HG02571 (cell line): ENCODE measurements around the gene SLC38A4.
"Not testable (repeated sequence)": the region's sequence is repeated elsewhere in the genome, so short reads cannot be mapped to it uniquely, and the experiment has no call there.

Source experiments
- ATAC-seq: cut with Tn5 transposase; IDR thresholded peaks from one replicate; pipeline ENCODE4 v1.9.1; 2021; ENCODE audit warnings: mild to moderate bottlenecking, moderate library complexity; ENCODE audit not compliant: unreplicated experiment

The SLC38A4 gene

DNA sequence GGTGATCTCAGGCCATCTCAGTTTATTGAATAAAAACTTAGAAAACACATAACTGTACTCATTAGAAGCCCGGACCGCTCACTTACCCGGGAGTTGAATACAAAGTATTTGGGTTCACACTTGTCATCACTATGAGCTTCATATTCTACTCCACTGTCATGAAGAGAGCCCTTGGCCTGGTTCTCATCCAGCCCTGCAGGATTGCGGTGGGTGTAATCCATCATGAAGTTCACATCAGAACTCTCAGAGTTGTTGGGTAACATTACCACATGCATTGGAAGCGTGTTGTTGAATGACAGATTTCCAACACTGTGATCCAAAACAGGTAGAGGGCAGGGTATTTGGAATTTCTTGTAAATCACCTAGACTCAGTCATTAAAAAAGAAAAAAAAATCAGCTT, 47.4 kb downstream of the SLC38A4 start:
- no peak for ATAC-seq

DNA sequence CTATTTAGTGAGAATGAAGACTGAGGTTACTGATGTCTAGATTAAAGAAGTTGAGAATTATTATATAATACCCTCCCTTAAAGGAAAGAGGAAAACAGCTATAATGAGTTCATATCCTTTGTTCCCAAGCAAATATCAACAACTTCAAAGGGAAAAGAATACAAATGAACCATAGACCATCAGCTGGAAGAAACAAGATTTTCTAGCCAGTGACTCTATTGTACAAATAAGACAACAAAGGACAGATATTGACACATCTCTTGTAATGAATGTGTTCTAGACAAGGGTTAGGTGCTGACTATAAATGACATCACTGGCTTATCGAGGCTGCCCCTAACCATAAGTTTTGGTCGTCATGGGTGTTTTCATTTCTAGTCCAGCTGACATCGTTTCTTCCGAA, 48.2 kb downstream of the SLC38A4 start:
- no peak for ATAC-seq

DNA sequence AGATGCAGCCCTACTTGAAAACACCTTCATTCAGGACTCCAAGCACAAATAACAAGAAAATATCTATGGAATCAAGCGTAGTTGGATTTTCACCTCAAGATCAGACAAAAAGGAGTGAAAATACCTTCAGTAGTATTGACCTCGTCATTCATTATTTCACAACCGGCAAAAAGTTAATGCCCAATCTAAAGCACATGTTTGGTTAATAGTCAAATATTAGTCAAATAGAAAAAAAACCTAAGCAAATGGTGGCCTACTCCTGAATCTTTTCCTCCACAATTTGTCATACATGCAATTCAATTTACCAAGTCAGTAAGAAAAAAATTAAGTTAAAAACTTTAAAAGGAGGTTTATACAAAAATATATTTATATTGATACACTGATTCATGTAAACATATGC, 50.0 kb downstream of the SLC38A4 start:
- no peak for ATAC-seq

DNA sequence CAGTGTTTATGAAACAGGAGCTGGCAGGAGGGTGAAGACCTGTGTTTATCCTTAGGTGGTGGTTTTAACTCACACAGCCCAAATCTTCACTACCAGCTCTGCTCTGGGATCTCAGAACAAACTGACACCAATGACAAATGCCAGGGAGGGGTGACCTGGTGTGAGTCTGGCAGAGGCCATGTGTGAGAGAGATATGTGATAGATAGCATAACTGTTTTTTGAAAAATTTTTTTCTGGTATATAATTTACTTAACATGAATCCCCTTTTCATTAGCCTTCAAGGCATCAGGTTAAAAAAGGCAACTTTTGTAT, 51.5 kb downstream of the SLC38A4 start:
- ATAC-seq, result no peak

DNA sequence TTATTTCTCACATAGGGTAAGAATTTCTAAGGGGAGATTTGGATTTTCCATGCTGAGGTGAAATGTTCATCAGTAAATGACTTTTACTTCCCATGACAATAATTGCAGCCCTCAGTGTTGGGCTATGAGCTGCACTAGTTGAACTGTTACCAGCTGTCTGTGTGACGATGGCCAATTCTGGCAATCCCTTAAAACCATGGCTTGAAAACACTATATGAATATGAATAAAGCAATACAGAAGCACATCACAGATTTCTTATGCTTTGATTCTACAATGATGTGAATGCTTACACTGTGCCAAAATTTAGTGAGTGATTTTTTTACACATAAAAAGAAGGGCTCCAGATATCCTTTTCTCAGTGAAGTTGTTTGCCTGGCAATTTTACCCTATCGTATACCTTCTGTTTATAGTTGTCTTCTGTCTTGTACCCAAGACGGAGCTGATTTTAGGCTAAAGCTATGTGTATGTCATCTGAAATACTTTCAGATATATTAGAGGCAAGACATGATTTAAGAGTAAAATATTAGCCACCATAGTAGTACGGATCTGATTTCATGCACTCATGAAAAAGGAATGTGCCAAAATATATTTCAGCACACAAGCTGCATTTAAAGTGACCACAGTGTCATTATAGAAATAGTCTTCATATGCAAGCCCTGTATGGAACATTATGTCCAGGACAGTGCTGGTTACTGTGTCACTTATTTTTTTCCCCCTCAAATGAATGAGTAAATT, 52.0 kb downstream of the SLC38A4 start:
- ATAC-seq, result no peak

DNA sequence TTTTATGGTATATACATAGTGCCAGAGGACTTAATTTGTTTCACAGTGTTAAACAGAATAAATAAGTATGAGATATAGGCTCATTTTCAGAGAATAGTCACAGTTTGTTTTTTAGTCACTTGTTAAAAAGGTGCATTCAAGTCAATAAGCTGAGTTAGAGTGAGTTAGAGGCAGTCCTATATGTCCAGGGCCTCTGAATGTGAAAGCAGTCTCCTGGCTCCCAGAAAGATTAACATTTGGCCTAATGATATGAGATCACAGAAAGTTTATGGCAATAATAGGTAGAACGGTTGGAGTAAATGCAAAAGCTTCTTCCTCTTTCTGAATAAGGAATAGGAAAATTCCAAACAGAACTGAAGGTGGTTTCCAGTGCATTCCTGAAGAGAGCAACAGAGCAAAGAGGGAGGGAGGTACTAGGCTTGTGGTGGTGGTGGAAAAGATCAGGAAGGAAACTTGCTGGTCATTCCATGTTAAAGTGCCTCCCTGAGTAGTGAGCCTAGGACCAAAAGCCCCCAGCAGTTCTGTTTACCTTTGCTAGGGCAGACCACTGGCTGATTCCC, 54.4 kb downstream of the SLC38A4 start:
- ATAC-seq, result no peak

DNA sequence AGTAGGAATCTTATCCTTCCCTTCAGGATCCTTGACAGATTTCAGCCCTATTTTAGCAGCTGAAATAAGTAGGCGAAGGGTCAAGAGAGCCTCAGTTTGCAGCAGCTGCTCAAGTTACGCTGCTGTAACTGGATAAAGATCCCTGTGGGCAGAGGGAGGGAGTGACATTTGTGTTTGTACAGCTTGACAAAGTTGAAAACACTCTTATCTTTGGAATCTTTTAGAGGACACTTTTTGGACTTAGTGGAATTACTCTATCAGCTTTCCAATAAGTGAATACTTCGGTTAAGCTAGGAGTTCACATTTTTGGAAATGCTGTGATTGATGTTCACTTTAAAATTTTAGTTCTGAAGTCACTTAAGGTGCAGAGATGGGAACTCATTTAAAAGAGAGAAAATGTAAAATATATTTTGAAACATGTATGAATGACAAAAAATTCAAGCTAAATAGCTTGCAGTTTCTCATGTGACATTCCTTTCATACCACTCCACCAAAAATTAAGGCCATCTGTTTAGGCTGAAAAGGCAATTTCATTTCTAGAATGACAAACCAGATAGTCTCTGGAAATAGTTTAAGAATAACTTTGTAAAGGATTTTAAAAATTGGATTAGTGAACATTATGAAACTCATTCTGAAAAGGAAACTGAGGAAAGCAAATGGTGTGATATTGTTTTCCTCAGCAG, 55.2 kb downstream of the SLC38A4 start:
- ATAC-seq, result no peak

DNA sequence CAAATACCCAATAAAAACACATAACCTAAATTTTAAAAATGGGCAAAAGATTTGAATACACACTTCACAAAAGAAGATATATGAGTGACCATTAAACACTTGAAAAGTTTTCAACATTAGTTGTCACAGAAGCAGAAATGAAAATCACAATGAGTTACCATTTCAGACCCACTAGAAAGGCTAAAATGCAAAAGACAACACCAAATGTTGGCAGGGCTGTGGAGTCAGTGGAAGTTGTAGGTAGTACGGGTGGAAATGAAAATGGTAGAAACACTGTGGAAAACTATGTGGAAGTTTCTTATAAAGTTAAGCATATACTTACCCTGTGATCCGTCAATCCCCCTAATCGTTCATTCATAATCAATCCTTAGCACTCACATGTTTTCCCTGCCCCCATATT, 61.8 kb downstream of the SLC38A4 start:
- no peak for ATAC-seq

DNA sequence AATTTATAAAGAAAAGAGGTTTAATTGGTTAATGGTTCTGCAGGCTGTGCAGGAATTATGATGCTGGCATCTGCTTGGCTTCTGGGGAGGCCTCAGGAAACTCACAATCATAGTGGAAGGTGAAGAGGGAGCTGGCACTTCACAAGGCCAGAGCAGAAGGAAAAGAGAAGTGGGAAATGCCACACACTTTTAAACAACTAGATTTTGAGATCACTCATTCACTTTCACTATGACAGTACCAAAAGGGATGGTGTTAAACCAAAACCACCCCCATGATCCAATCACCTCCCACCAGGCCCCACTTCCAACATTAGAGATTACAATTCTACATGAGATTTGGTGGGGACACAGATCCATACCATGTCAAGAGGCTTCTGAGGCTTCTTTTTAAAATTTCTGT, 62.6 kb downstream of the SLC38A4 start:
- ATAC-seq, result no peak

DNA sequence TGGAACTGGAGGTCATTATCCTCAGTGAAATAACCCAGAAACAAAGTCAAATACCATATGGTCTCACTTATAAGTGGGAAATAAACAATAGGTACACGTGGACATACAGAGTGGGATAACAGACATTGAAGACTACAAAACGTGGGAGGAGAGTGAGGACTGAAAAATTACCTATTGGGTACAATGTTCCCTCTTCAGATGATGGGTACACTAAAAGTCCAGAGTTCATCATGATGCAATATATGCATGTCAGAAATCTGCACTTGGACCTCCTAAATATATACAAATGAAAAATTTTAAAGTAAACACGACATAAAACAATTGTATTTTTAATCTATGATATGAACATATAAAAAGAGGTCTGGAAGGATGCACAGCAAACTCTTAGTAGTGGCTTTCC, 71.2 kb downstream of the SLC38A4 start:
- ATAC-seq, result no peak

DNA sequence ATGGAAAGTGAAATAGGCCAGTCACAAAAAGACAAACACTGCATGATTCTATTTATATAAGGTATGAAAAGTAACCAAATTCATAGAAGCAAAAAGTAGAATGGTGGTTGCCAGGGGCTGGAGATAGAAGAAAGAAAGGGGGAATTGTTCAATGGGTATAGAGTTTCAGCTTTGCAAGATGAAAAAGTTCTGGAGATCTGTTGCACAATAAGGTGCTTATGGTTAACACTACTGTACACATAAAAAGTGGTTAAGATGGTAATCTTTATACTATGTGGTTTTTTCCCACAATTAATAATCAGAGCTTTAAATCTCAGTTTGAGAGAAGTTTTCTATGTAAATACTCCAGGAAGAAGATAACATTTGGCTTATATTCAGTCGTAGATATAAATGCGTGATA, 73.4 kb downstream of the SLC38A4 start:
- ATAC-seq, result no peak

DNA sequence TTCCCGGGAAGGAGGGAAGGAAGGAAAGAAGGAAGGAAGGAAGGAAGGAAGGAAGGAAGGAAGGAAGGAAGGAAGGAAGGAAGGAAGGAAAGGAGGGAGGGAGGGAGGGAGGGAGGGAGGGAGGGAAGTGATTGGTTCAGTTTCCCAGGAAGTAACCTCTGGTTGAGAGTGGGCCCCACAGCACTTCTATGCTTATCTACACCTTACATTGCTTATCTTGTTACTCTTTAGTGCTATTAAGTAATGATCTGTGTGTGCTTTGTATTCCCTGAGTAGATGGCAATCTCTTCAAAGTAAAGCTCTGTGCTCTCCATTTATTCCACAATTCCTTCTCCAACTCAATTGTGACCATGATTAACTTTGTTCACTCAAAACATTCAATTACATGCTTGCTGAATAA, 74.6 kb downstream of the SLC38A4 start:
- ATAC-seq, result no peak

DNA sequence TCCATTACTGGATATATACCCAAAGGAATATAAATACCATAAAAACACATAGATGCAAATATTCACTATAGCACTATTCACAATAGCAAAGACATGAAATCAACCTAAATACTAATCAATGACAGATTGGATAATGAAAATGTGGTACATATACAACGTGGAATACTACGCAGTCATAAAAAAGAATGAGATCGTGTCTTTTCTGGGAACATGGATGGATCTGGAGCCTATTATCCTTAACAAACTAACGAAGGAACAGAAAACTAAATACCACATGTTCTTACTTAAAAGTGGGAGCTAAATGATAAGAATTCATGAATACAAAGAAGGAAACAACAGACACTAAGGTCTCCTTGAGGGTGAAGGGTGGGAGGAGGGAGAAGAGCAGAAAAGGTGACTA, 76.5 kb downstream of the SLC38A4 start:
- ATAC-seq, result no peak

DNA sequence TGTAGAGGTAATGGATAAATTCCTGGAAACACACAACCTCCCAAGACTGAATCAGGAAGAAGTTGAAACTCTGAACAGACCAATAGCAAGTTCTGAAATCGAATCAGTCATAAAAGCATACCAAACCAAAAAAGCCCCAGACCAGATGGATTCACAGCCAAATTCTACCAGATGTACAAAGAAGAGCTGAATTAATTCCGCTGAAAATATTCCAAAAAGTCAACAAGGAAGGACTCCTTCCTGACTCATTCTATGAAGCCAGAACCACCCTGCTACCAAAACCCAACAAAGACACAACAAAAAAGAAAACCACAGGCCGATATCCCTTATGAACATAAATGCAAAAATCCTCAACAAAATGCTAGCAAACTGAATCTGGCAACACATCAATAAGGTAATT, 81.5 kb downstream of the SLC38A4 start:
- no peak for ATAC-seq

DNA sequence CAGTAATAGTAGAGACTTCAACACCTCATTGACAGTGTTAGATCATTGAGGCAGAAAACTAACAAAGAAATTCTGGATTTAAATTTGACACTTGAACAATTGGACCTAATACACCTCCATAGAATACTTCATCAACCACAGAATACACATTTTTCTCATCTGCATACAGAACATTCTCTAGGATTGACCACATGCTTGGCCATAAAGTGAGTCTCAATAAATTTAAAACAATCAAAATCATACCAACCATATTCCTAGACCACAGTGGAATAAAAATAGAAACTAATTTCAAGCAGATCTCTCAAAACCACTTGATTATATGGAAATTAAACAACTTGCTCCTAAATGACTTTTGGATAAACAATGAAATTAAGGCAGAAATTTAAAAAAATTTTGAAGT, 82.3 kb downstream of the SLC38A4 start:
- ATAC-seq, result no peak

DNA sequence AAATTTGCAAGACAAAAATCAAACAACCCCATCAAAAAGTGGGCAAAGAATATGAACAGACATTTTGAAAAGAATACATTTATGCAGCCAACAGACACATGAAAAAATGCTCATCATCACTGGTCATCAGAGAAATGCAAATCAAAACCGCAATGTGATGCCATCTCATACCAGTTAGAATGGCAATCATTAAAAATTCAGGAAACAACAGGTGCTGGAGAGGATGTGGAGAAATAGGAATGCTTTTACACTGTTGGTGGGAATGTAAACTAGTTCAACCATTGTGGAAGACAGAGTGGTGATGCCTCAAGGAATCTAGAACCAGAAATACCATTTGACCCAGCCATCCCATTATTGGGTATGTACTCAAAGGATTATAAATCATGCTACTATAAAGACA, 83.5 kb downstream of the SLC38A4 start:
- not testable (repeated sequence) for ATAC-seq

DNA sequence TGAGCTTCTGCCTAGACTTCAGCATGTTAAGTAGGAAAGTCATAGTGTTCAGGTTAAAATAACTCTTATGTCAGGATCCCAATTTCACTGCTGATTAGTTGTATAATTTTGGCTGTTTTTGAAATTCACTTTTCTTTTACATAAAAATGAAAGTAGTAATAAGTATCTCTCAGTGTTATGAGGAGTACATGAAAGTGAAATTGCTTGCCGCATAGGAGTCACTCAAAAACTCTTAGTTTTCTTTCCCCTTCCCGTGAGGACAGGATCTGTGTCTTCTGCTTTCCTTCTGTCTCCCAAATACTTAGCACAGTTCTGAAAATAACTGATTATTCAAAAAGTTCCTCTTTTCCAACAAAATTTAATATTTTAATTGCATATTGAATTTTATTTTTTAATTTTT, 100.5 kb downstream of the SLC38A4 start:
- no peak for ATAC-seq

DNA sequence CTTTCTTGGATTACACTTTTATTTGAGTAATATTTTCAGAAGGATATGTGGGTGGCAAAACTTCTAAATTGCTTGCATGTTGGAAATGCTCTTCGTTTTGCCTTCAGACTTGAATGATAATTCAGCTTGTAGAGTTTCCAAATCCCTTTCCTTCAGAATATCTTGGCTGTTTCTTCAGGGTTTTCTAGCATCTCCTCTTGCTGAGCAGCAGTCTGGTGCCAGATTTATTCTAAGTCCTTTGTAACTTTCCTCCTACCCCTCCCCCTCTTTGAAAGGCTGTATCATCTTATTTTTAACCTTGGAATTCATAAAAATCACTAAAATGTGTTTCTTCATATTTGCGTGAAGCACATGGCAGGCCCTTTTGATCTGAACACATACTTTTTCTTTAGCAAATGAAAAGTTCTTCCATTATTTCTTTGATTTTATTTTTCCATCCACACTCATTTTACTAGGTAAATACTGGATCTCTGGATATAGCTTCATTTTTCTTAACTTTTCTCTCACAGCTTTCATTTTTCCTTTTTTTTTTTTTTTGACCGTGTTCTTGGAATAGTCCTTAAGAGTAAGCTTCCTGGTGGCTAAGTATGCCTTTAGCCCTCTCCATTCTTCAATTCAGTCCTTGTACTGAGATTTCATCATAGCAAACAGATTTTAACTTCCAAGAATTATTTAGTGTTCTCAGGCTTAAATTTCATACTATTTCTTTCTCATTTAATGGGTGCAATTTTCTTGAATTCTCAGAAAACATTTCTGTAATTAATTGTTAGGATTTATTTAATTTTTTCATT, 102.0 kb downstream of the SLC38A4 start:
- no peak for ATAC-seq

DNA sequence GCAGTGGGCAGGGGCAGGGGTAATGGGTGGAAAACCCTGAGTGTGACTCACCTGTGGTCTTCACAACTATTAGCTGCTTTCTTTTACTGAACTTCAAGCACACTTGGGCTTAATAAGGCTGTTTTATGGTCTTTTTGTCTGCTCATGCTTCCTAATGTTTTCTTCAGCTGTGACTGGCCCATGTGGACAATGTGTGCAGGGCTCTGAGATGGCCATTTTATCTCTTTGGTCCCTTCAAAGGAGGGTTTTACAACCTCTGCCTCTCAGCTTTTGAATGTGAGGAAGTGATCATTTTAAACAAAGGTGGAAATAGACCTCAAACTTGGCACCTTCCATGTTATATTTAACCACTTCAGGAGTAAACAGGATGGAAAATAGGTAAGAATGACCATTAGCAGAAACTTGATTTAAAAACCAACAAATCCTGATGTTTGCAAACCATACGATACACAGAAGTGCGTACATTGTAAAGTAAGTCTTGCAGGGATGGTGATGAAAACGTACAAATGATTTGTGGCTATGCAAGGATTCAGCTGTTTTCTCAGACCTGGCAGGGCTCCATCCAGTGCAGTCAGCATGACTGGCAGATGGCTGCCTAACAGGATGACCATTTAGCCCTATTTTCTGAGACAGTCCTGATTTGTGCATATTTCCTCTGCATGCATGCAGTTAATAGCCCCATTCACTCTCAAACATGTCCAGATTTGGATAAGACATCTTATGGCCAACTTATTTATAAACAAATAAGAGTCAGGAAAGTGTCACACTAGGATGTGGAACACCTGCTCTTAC, 103.2 kb downstream of the SLC38A4 start:
- no peak for ATAC-seq

DNA sequence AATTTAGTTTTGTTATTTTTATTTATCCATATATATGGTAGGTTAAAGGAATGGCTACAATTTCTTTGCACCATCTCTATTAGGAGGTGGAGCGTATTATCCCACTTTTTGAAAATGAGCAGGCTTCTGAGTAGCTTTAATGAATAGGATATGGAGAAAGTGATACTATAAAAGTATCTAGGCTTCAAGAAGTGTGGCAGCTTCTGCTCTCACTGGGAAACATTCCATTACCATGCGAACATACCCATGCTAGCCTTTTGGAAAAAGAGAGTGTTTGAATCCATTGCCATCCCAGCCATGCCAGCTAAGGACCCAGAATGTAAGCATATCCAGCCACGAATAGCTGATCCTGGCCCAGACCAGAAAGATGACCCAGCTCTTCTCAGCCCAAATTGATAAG, 107.3 kb downstream of the SLC38A4 start:
- no peak for ATAC-seq

DNA sequence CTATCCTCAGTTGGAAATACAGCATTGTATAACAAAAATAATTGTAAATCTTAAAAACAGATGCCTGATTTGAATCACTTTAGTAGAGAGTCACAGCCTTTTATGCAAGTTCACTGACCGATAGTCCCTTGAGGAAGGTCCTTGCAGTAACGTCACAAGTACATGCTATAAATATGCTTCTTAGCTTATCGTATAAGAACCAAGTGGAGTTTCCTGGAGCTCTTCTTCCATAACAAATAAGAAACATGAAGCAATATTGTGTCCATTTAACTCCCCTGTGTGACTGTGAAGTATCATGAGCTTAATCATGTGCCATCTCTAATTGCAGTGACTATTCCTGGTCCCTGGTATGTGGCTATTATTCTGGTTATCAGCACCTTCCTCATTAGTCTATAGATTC, 107.9 kb downstream of the SLC38A4 start:
- ATAC-seq, result no peak
